NCI-H69 (cell line): Measurements from ENCODE around the gene THADA.
A peak's percentile ranks its signal among the peaks of the same experiment; 100 is the strongest.

Experiments used
- DNase-seq: peaks from one replicate; lab custom pipeline; 2025; lab: John Stamatoyannopoulos, UW

THADA gene

DNA sequence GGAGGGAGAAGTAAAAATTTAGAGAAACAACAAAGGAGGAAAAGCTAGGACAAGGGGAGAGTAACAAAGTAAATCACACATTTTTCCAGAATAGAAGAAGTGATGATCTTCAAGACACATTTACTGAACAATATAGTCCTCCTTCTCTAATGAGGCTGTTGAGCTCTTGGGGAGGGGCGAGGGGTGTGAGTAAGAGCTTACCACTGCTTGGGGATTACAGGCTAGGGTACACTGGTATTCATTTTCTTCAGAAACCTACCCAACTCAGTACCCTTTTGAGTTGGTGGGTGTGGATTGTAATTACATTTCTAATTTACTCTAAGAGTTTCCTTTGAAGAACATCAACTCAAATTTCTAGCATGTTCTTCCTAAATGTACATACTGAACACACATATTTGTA lies 211.7 kb downstream of the THADA start:
- DNase-seq: no peak

DNA sequence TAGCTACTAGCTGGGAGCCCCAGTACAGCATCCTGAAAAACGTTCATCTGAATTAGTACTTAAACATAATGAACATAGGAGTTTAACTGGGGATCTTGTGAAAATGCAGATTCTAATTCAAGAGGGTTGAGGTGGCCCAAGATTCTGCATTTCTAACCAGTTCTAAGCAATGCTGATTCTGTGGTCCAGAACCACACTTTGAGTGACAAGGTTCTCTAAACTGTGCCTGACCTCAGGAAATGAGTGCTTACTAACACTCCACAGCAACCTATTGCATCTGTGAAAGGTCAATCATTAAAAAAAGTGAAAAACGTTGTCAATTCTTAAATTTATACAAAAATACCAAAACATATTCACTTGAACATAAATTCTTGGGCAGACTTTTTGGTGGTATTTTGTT lies 212.3 kb downstream of the THADA start:
- no peak for DNase-seq

DNA sequence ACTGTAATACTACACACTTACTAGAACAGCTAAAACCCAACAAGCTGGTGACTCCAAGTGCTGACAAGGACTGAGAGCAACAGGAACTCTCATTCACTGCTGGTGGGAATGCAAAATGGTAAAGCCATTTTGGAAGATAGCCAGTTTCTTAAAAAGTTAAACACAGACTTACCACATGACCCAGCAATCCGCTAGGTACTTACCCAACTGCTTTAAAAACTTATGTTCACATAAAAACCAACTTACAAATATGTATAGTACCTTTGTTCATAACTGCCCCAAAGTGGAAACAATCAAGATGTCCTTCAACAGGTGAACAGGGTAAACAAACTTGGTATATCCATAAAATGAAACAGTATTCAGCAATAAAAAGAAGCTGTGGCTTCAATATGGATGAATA lies 216.3 kb downstream of the THADA start:
- DNase-seq: no peak

DNA sequence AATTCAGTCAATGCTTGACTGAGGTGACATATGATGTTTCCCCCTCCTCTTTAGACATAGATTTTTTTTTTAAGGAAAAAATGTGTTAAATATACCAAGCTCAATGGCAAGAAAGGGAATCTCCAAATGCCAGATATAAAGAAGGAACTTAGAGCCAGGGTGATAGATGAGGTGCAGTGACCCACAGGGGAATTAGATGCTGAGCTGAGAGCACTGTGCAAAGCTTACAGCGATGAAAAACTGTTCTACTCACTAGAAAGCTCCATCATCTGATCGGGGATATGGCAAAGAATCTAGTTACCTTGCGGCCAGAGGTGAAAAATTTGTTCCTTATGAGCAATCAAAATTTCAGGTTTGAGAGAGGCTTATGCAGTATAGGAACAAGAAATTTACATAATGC lies 218.5 kb downstream of the THADA start:
- DNase-seq: no peak

DNA sequence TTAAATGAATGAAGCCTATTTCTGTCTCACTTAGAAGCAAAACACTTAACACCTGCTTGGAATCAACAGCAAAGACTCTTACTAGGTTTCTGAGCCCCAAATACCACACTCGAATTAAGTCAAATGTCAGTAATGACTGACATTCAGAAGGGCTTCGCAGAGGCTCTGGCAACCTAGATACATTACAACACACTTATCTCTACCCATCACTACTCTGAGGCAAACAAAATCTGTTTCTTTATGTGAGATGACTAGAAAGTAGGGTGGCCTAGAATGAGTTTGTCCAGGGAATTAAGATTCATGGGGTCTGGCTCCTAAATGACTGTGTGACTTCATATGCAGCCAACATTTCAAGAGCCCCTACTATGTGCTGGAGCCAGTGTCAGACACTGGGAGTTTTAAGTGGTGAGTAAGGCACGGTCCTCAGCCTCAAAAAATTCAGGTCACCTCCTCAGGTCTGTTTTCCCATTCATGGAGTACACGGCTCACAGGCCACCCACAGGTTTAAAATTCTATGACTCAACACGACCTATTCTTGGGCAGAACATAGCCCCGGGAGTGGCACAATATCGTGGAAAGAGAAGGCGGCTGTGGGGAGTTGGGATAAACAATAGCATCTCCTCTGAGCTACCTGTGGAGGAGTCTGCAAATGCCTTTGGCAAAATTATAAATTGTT lies 219.2 kb downstream of the THADA start:
- DNase-seq: no peak

DNA sequence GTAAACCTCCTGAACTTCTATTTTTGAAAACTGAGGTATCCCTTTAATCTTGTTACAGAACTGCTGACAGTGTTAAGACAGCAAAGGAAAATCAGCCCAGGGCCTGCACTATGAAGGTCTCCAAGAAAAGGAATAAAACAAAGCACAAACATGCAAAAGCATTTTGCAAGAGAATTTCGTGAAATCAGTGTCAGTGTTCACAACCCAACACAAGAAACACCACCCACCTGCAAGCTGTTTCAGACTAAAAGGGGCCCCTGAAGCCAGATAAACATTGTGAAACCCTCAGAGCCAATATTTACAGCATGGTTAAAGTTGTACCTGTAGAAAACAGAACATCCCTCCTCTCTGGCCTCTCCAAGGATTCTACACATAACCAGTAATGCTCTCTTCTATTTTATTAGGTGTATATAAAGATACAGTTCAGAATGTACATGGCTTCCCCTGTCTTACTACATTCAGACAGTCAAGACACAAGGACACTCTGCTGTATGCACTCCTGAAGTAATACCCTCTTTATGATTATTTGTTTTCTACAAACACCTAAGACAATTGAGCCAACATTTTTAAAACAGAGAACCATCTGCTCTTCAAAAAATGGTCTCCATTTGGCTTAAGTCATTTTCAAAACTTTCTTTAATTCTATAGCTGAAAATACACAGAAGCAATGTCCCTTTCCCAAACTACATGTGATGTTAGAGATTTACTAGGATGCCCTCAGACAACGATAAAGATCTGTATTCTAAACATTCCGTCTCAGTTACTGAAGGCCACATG lies 219.9 kb downstream of the THADA start:
- no peak for DNase-seq

DNA sequence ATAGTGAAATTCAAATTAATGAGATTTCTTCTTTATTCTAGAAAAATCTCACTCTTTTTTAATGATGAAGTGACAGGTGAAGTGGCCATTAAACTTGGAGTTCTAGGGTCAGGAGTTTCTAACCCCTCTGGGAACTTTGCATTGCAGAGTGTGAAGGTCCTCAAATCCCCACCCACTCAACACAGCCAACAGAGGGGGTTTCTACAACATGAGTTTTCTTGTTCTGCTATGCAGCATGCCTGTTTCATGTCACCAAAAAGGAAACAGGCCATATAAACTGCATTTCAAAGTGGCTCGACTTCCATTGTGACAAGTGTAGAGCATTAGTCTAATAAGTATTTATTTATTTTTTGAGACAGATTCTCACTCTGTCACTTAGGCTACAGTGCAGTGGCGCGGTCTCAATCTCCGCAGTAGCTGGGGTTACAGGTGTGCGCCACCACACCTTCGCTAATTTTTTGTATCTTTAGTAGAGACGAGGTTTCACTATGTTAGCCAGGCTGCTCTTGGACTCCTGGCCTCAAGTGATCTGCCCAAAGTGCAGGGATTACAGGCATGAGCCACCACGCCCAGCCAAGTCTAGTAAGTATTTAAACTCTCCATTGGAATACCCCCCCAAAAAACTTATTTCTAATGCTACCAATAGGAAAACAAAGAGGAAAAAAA lies 223.3 kb downstream of the THADA start:
- no peak for DNase-seq

DNA sequence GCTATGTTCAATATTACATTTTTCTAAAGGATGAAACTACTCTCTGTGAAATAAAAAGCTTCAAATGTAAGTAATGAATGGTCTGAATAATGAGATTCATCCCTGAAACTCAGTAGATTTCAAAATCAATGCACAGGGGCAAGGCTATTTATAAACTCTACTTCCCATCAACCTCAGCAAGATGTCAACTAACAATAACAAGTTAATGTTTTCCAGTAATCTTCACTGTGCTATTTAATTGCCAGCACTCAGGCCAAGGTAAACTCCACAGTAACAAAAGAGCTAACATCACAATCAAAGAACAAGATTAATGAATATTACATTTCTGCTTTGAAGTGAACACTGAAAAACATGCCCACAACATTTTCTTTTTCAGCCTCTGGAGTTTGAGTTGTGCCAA lies 225.1 kb downstream of the THADA start:
- peak; percentile 73 for DNase-seq

DNA sequence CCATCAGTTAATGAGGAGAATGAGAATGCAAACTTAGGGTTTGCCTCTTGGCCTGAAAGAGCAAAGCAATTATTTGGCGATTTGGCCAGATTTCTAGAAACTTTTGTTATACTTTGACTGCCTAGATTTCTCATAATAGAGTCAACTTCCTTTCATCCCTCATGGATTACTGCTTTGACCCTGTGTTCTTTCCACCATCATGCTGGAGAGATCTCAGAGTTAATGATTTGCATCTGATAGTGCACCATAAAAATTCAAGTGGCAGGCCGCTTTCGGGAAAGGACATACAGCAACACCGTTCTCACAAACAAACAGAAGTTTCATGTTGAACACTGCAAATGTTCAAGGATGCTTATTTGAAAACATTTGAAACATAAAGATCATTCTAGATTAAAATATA lies 225.7 kb downstream of the THADA start:
- no peak for DNase-seq

DNA sequence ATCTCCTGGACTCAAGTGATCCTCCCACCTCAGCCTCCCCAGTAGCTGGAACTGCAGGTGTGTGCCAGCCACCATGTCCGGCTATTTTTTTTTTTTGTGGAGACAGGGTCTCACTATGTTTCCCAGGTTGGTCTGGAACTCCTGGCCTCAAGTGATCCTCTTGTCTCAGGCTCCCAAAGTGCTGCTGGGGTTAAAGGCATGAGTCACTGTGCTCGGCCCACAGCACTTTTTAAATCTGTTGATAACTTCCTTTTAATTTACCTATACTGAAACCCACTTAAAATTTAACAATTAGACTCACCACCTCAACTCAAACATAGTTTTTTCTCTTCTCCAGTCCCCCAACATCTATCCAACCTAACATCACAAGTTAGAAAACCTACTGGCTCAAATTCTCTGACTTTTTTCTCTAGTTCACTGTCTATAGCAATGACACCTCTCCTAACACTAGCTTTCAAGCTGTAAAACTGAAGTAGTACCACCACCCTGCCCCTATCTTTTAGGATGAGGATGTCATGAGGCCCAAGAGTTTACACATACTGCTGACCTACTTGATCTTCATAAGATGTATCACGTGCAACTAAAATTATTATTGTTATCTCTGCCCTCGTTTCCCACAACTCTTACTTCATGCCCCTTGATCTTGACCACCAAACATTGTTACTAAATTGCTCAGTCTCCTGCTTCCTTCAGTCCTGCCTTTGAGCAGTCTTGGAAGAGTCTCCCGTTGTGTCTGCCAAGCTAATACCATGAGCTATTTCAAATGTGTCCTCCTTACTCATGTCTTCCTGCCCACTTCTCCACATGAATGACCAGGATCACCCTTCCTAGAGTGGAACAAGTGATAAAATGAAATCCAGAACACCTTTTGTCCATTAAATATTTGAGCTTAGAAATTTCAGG lies 227.1 kb downstream of the THADA start:
- DNase-seq: no peak

DNA sequence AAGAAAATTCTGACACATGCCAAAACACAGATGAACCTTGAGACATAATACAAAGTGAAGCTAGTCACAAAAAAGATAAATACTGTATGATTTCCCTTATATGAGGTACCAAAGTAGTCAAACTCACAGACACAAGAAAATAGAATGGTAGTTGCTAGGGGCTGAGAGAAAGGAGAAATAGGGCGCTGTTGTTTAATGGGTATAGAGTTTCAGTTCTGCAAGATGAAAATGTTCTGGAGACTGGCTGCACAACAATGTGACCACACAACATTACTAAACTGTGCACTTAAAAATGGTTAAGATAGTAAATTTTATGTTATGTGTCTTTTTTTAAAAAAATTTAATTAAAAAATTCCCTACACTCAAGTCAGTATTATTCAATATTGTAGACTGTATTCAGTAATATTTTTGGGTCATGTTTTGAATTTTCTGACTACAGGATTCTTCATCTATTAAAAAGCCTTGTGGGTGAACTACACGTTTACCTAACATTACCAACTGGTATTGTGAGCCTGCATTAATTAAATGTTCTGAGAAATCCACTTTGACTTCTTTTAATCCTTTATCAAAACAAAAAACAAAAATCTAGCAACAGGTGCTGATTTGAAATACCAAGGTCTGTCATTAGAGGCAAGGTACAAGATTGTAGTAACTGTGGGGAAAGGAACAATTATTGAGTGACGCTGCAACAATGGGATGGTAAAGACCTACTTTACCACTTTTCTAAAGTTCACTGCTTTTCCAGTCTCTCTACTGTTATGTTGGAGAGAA lies 228.6 kb downstream of the THADA start:
- no peak for DNase-seq

DNA sequence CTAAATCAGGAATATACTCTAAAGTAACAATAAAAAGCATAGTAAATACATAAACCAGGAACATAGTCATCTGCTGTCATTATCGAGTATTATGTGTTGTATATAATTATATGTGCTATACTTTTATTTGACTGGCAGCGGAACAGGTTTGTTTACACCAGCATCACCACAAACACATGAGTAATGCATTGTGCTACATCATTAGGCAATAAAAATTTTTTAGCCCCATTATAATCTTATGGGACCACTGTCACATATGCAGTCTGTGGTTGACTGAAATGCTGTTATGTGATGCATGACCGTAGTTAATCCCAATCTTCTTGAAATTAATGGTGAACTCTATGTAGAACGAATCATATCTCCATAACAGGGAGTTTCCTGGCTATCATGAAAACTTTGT lies 232.7 kb downstream of the THADA start:
- peak; percentile 54 for DNase-seq

DNA sequence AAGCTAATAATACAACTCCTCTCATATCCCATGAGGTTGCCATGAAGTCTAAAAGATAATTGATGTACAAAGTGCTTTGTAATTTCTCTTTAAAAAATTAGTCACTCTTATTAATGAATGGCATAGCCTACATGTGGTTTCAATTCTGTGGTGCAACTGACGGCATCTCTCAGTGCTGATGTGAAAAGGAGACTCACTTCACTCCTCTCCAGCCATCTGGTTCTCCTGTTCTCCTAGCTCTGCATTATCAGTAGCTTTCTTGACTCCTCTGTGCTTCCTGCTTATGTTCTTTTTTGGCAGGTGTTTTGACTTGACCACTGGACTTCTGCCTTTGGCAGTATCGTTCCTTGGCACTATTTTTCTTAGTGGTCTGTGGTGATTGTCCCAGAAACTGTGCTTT lies 234.6 kb downstream of the THADA start:
- DNase-seq: no peak

DNA sequence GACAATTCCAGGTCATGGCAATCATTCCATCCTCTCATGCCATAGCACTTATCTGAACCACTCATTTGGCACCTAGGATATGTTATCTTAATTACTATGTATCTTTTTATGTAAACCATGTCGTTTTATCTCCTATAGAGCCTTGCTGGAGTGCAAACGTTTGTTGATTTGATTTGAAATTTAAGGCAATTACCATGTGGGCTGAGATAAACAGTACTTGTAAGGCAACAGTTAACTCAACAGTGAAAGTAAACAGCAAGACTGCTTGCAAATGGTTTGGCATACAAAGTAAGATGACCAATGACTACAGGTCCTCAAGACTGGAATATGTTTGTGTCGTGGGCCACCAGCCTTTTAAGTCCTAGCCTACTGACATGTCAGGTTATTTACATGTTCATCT lies 235.7 kb downstream of the THADA start:
- DNase-seq: peak; percentile 81

DNA sequence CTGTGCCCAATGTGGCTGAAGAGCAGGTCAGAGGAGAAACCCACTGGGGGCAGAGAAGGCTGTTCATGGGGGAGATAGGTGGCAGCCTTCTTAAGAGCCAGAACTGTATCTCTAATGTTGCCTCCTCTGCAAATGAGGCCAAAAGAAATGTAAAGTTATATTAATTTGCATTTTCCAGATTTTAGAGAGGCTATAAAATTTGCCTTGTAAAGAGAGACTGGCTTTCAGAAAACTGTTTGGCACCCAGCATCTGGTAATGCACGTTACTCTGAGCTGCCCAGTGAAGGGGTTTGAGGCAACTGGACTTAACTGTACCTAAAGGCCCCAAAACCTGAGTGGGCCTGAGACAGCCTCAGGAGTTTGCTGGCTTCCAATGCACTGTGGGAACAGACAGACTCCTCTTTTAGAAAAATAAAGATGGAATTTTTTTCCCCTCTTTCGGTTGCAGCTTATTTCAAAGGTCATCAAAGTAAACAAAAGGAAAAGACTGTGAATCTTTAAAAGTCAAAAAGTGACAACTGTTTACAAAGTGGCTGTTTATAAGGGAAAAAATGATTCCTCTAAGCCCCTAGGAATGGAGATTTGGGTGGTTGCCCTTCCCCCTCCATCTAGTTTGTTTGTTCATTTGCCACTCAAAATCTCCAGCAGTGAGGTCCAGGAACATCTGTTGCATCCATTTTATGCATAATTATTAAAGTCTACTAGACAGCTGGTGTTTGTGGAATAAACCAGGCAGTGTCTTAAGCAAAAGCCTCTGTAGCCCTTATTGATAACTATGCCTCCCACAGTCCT lies 237.2 kb downstream of the THADA start:
- peak; percentile 91 for DNase-seq

DNA sequence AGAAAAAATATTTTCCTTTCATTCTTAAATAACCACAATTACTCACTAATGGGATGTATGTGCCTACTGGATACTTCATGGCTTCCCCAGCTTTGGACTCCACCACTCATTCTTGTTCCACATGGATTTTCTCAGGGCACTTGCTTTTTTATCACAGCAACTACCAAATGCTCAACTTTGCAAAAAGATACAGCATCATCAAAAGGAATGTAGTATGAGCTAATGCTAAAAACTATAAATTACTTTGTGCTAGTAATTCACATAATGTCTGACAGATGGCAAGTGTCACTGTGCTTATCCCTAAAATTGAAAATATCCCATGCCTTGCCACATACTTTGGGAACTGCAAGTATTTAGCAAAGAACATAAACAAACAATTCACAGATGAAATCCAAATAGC lies 239.1 kb downstream of the THADA start:
- DNase-seq: no peak

DNA sequence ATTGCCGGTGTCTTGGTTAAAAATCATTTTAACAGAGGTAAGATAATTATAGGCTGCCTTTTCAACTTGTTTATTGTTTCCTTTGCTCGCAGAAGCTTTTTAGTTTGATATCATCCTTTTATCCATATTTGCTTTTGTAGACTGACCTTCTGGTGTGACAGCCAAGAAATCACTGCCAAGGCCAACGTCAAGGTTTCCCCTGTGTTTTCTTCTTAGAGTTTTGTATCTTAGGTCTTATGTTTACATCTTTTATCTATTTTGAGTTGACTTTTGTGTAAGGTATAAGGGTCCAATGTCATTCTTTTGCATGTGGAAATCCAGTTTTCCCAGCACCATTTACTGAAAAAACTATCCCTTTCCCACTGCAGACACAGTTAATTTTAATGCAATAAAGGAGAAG lies 240.4 kb downstream of the THADA start:
- DNase-seq: peak; percentile 58

DNA sequence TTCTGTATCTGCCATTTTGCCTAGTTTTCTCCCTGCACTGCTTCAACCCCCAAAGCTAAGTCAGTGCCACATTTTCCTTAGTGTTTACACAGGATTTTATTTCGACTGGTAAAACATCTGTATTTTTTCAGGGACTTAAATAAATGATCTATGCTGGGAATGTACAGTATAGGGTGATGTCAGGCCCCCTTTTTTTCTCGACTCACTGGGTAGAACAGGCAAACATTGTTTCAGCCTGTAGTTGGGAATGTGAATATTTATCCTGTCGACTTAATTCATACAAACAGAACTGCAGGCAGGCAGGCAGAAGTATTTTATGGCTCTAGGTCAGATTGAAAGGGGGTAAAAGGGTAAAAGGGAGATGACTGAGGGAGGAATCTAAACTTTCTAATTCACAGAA lies 245.9 kb downstream of the THADA start:
- peak; percentile 59 for DNase-seq

DNA sequence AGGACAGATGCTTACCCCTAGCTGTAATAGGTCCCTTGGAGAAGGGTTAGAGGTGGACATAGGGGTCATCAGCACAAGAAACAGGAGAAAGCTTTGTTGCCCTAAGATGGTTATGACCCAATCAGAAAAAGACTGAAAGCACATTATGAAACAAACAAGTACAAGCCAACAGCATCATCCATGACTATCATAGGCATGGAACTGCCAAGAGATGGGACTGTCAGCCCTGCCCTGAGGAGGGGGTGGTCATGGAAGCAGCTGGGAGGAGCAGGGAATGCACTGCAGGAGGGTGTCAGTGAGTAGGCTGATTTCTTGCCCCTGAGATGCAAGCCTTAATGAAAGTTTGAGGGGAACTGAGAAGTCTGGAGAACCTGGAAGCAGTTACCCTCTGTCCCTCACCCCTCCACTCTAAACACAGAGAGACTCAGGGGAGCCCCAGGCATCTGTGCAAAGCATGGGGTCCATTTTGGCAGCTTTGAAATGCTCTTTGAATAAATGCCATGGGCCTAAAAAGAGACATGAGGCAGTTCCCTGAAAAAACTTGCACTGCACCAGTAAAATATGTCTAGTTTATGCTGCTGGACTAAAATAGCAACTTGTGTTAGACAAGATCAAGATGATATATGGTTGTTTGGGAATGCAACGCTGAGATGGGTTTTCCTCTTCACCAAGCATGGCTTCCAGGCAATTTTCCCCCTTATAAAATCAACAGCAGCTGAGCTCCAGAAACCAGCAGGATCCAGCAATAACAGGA lies 246.8 kb downstream of the THADA start:
- DNase-seq: peak; percentile 47

DNA sequence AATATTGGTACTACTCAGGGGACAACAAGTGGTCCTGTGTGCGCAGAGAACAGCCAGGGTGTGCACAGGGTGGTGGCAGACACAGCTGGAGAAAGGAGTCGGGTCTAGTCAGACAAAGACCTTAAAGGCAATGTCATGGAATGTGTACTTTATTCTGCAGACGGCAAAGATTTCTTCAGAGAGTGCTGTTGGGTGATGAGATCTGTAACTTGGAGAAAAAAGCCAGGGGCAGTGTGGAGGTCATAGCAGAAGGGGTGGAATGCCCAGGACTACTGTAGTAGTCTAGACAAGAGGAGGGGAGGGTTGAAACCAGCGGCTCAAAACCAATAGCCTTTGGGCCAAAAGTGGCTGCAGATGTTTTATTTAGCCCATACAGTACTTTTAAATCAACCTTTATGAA lies 248.1 kb downstream of the THADA start:
- no peak for DNase-seq
